GM21737 (cell line): ENCODE results near the gene DUSP18.
"Not testable (repeated sequence)": the region's sequence is repeated elsewhere in the genome, so short reads cannot be mapped to it uniquely, and the experiment has no call there.

Experiments
- ATAC-seq: cut with Tn5 transposase; IDR thresholded peaks from one replicate; pipeline ENCODE4 v1.9.1; 2021; ENCODE audit warnings: mild to moderate bottlenecking, moderate library complexity; ENCODE audit not compliant: unreplicated experiment

Gene DUSP18

DNA sequence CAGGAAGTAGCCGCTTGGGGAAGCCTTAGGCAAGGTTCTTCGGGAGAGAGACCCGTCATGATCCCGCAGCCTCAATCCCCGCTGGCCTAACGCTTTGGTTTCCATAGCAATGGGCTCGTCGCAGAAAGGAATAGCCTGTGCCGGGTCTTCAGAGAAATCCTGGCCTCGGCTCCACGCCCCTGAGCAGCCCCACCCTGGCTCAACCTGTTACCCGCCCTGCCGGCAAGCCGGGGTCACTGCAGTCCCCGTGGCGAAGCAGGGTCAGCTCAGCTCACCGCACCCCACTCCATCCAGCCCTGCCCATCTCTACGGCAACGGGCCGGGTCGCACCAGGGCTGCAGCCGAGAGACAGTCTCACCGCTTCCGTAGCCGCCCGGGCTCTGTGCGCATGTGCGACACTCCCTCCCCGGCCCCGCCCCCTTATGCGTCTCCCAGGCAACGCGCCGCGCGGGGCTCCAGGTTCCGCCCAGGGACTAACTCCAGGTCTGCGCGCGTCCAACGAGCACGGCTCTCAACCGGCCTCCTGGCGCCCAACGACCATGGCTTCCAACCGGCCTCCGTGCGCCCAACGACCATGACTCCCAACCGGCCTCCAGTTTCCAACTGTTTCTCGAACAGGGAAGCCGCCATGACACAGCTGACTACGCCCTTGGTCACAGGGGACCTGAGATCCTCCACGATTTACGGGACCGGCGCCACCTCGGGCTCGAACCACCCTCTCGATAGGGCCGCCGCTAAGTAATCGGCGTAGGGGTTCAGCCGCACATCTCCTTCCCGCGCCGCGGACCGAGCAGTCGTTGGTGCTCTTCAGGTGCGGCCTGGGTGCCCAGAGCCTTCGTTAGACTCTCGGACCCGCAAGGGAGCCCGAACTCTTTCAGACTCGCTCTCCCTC, at the start of gene DUSP18:
TSS of gene DUSP18 (minus strand) at position 382 of the 892 bp plus-strand sequence. CDS start 3,872 bp downstream, outside the sequence.
- ATAC-seq: peak; percentile 82

DNA sequence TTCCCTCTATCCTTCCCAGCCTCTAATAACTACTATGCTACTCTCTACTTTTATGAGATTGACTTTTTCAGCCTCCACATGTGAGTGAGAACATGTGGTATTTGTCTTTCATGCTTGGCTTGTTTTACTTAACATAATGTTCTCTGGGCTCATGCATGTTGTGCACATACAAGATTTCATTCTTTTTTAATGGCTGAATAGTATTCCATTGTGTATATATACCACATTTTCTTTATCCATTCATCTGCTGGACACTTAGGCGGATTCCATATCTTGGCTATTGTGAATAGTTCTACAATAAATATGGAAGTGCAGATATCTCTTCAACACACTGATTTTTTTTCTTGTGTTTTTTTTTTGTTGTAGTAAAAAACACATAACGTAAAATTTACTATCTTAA, 46.4 kb upstream of the DUSP18 start:
- ATAC-seq: no peak

DNA sequence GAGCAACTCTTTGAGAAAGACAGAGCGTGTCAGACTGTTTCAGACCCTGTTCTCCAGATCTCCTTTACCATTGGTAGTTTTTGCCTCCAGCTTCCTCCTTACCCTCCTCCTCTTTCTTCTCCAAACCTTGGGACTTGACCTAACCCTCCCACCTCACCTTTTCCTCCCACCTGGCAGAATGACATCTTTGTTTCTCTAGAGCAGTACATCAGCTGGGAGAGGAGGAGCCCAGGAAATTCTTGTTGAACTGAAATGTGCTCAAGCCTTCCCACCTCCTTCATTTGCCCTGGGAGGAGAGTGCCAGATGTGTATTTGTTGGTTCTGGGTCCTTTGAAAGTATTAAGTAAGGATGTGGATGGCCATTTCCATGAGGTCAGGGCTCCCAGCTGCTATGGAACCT, 44.4 kb upstream of the DUSP18 start:
- ATAC-seq: no peak

DNA sequence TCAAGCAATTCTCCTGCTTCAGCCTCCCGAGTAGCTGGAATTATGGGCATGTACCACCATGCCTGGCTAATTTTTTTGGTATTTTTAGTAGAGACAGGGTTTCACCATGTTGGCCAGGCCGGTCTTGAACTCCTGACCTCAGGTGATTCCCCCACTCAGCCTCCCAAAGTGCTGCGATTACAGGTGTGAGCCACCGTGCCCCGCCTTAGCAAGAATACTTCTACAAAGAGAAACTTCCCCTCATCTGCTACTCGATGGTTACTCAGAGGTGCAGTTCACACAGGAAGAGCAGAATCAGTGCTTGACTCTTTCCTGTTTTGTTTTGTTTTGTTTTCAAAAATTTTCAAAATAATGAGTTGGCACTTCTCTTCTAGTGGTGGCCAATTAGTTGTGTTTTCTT, 42.3 kb upstream of the DUSP18 start:
- ATAC-seq: not testable (repeated sequence)

DNA sequence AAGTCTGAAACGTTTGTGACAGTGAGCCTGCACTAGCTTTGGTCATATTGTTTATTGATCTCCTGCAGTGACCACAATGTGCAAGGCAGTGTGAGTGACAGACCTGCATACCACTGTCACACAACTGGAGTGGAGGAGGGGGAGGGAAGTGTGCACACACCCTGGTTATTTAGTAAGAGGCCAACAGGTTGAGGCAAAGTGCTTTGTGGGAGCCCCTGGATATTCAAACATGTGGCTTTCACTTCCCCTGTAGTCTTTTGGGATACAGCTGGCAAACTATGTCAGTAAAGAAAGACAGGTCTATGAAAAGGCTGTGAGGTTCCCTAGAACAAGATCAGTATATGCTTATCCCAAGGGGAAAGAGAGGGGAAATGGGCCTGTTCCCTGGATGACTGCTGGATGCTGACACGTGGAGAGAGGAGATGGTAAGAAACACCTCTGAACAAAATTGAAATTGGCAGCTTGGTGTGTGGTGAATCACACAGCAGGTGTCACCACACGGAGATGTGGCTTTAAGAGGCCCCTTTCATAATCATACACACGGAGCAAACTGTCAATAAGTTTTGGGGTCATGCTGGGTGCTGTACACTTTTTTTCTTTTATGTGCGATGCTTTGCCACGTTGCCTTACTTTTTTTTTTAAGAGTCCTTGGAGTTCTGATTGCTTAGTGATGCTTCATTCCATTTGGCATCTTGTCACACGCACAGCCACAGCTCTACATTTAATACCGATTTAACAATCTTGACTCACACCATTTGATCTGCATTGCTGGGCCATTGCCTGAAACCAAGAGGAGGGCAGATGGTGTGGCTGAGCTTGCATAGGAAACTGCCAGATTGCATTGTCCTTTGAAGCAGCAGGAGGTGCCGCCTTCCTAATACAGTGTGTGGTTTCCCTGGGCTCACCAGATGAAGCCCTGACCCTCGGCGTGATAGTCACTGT, 38.3 kb upstream of the DUSP18 start:
- ATAC-seq: no peak

DNA sequence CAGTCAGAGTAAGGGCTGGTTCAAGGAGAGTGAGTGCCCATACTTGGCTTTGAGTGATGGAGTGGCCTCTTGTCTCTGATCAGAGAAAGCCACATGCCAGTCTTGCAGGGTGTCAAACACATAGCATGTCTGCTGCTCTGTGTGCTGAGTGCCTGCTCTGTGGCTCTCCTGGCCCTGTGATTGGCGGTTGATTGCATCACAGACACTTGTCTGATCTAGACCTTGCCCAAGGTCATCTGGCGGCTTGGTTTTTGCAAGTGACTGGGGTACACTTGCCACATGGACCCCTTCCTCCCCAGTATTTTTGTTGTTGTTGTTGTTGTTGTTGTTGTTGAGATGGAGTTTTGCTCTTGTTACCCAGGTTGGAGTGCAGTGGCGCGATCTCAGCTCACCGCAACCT, 37.3 kb upstream of the DUSP18 start:
- no peak for ATAC-seq

DNA sequence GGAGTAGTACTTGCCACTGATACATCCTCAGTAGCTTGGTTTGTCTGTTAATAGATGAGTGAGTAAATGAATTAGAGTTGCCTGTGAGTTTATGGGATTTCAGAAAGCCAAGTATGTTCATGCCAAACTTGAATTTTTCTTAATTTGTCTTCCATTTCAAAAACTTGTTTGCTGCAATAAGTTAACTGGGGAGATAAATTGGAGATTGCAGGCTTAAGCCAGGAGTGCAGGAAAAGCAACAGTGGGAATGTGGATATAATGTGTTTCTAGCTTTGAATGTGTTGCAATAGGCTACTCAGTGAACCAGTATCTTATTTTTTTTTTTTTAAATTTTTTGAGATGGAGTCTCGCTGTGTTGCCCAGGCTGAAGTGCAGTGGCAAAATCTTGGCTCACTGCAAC, 35.2 kb upstream of the DUSP18 start:
- ATAC-seq: no peak

DNA sequence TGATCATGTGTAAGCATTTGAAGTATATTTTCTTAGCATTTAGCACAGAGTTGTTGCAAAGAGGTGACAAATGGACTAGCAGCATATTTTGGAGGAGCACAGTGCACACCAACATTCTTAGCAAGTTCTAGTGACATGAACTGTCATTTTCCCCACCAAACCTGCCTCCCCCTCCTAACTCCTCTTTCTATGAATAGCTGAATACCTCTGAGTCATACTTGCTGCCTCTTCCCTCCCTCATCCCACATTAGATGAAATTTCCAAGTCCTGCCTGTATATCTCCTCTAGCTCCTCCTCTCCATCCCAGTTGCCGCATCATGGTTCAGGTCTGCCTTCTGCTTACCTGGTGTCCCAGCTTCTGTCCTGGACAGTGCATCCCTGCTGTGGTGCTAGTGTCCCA, 34.2 kb upstream of the DUSP18 start:
- ATAC-seq: no peak

DNA sequence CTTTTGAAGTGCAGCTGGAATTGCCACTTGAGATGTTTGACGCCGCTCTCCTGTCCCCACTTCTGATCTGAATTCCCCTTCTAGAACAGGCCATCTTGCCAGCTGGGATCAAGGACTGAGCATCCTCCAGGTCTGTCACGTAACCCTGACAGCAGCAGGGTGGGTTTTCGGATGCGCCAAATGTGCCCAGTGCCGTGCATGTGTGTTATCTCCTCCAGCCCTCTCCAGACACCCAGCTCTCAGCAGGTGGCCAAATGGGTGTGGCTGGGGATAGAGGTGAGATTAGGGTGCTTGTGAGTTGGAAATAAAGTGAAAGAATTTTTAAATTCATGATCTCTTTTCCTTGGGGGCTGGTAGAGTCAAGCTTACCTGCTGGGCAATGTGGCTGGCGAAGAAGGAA, 30.3 kb upstream of the DUSP18 start:
- no peak for ATAC-seq

DNA sequence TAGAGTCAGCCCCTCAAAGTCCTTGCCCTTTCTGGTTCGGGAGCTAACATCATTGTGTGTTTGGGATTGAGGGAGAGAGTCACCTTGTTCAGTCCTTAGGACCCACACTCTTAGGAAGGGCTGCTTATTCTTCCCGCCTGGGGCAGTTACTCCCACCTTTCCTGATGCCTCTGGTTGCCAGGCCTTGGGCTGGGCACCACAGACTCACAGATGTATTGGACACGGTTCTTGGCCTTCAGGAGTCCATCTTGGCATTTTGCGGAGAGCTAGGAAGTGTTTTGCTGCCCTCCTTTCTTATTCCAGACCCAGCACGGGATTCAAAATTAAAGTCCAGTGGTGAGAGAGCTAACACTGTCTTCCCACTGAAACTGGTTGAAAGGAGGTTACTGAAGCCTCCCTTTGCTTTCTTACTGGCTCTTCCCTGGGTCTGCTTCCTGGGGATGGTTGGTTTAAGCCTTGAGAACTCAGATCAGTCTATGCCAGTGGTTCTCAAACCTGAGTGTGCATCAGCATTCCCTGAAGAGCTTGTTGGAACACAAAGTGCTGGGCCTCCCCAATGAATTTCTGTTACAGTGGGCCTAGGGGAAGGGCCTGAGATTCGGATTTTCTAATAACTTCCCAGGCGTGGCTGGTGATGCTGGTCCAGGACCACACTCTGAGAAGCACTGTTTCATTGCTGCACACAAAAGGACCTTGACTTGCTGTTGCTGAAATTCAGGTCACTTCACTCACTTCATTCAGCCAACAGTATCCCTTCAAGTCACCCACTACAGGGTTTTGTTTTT, 28.4 kb upstream of the DUSP18 start:
- ATAC-seq: no peak

DNA sequence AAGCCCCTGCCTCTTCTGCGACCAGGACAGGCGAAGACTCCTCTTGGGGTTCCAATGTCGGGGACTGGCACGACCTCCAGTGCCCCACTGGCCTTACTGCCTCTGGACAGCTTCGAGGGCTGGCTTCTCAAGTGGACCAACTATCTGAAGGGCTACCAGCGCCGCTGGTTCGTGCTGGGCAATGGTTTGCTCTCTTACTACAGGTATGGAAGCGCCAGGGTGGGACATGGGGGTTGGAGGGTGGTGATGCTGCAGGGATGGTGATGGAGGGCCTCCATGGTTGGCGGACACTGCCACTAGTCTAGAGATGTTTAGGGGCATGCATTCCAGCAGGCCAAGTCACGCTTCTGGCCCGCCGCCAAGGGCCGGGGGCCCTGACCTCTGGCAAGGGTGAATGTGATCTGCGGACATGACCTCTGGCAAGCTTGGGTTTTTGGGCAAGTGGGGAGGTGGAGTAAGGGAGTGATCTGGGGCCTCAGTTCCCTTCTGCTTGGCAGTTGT, 27.7 kb upstream of the DUSP18 start:
- no peak for ATAC-seq

DNA sequence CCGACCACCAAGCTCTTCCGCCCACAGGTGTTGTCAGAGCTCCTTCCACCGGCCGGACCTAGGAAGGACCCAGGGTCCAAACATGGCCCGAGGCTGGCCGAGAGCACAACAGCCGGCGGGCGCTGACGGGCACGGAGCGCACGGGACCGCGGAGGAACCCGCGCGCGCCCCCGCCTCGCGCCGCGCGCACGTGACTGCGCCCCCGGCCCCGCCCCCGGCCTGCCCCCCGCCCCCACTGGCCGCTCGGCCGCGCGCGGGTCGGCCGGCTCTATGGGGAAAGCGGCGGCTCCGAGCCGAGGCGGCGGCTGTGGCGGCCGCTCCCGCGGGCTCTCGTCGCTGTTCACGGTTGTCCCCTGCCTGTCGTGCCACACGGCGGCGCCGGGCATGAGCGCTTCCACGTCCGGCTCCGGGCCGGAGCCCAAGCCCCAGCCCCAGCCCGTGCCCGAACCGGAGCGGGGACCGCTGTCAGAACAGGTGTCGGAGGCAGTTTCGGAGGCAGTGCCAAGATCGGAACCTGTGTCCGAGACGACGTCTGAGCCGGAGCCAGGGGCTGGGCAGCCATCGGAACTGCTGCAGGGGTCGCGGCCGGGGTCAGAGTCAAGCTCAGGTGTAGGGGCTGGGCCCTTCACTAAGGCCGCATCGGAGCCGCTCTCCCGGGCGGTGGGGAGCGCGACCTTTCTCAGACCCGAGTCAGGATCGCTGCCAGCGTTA, 27.1 kb upstream of the DUSP18 start, which contains the start of gene OSBP2:
TSS of gene OSBP2 (plus strand) at position 235 of the 711 bp plus-strand sequence. CDS start at position 271, 36 bp downstream.
- ATAC-seq: no peak

DNA sequence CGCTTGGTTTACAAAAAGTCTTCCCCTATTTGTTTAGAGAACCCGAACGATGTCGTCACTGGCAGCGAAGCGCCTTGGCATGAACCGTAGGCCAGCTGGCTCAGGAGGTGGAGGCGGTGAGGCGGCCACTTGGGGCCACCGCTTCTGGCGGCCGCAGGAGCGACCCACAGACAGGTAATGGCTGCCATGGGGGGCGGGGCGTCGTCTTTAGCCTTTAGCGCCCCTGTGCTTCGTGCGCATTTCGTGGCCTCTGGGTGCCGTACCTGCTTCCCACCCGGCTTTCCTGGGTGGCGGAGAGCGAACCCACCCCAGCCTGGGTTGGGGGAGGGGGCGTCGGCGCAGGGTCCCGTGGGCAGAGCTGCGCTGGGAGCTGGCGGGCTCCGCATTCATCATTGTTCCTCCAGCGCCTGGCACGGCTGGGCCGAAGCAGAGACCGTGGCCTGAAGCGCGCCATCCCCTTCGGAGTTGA, 26.5 kb upstream of the DUSP18 start:
- ATAC-seq: no peak

DNA sequence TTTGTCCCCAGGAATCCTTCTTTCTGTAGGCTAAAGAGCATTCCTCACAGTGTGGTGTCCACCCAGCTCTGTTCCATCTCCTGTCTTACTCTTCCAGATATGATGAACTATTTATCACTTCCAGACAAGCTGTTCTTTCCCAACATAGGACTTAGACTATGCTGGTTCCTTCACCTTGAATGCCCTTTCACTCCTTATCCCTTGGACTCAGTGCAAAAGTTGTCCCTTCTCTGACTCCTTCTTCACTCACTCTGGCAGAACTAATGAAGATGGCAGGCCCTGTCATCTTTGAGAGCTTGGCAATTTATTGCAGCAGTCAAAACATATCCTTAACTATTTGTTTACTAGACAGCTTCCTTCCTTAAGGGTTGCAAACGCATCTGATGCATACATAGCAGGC, 23.5 kb upstream of the DUSP18 start:
- ATAC-seq: no peak

DNA sequence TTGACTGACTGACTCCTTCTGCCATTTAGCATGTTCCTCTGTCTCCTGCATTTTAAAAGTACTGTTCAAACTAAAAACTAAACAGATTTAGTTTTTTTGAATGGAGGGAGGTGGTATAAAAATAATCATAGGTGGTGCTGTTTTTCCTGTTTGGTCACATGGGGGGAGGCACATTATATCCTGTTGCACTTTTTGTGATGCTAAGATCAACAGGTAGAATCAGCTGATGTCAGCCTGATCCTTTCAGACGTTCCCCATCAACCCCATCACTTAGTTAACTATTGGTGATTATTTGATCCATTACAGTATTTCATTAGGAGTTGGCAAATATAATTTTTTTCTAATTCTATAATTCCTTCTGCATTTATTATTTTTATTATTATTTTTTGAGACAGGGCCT, 21.9 kb upstream of the DUSP18 start:
- no peak for ATAC-seq

DNA sequence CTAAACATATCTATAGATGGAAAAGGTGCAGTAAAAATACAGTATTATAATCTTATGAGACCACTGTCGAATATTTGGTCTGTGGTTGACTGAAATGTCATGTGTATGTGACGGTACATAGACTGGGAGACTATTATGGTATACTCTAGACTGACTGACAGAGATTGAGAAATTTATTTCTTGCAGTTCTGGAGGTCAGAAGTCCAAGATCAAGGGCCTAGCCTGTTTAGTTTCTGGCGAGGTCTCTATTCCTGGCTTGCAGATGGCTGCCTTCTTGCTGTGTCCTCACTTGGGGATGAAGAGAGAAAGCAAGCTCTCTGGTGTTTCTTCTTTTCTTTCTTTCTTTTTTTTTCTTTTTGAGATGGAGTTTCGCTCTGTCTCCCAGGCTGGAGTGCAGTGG, 19.7 kb upstream of the DUSP18 start:
- ATAC-seq: no peak

DNA sequence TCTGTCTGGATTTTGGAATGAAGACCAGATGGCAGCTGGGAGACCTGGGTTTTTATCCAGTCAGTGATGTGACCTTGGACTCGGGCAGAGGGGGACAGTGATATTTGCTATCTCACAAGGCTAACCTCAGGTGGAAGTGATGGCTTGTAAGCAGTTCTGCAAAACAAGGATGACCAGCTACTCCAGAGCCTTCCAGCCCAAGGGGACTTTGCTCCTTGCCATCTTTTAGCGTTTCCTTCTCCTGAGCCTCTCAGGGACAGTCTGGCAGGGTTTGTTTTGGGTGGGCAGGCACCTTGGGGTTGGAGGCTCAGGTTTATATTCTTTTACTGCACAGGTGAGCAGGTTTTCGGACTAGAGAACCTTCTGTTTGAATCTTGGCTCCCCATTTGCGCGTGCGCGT, 17.5 kb upstream of the DUSP18 start:
- ATAC-seq: no peak

DNA sequence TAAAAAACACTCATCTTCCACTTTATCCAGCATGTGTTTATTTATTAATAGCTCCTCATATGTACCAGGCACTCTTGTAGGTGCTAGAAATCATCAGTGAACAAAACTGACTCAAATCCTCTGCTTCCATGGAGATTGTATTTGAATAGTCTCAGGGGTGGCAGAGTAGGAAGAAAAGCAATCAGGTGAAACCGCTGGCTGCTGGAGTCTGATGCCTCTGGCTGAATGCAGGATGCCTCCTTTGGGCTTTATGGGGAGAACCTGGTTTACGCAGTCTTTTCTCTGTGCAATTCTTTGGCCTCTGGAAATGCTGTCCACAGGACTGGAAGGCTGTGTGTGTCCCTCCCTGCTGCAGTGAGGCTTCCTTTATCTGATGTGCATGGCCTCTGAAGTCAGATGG, 14.2 kb upstream of the DUSP18 start:
- ATAC-seq: no peak

DNA sequence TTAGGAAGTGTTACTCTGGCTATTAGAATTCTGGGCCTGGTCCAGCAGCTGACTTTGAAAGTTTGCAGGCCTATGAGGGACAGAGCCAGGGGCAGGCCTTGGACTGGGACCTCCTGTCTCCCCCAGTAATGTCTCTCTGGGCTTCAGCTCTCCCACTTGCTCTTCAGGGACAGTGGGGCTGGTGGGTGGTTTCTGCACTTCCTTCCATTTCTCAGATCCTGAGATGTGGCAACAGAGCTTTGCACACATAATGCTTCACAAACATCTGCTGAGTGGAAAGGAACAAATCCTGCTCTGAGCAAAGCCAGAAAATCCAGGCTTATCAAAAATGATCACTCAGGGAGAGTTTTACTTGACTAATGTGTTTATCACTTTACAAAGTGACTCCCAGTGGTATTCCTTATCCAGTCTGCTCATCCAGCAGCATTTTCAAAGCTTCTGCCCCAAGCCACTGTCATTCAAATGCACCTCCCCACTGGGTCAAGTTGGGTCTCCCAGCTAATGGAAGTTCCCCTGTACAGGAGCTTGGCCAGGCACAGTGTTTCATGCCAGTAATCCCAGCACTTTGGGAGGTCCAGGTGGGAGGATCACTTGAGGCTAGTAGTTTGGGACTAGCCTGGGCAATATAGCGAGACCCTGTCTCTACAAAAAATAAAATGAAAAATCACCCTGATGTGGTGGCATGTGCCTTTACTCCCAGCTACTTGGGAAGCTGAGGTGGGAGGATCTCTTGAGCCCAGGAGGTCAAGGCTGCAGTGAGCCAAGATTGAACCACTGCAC, 13.5 kb upstream of the DUSP18 start:
- ATAC-seq: no peak
